Left hindlimb (tissue), 1 donor: Measurements from ENCODE around the gene GOLGA1.

Experiments used
- DNase-seq: peaks from one replicate; pipeline ENCODE4 v3.0.0-alpha.2; 2018

Gene GOLGA1

DNA sequence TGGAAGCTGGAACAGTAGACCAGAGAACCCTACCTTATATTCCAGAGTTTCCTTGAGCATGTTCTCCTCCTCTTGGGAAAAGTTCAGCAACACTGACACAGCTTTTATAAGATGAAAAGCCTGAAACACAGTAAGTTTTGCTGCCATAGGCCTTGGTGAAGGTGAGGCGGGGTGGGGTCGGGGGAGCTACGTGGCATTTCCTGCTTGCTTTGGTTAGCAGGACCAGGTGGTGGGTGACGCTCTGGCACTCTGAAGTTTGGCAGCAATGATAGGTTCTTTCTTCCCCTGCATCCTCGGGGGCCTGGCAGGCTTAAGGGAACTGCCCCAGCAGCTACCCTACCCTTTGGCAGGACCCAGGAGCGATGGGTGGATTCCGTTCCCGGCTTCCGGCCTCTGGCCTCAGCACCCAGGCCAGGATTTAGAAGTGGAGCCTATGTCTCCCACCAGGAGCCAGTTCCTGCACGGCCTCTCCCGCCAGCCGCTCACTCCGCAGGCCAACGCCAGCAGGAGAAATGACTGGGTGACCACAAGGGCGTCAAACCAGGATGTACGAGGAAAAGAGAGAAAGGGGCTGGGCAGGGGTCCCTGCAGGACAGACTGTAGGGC is 59.6 kb downstream of the GOLGA1 start:
- no peak for DNase-seq

DNA sequence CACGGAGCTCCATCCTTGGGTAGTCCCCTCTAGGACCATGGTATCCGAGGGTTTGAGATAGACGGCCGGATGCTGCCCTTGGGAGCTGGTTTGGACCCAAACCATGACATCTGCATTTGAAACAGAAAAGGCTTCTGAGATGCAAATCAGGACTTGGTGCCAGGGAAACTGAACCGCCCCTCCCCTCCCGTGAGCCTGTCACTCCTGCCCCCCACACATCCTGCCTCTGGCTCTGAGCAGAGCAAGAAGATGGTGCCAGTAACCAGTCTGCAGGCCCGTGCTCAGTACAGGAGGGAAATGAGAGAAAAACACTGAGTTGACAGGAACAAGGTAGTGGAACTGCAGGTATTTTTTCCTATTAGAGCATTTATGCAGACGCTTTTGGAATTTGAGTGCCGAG is 60.4 kb downstream of the GOLGA1 start:
- no peak for DNase-seq

DNA sequence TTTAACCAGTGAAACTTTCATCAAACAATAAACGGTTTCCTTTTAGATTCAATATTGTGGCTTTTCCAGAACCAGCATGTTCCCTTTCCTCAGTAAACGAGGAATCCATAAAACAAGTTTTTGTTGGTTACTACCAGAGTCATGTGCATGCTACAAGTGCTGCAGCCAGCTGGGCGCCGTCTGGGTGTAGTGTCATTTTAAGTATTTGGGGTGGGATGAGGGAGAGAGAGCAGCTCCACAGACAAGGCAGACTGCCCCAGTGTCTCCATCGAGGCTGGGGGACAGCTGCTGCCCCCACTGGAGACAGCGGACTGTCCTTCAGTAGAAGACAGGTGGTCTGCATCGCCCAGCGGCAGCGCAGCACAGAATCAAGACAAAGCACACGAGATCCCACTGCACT is 61.7 kb downstream of the GOLGA1 start:
- no peak for DNase-seq

DNA sequence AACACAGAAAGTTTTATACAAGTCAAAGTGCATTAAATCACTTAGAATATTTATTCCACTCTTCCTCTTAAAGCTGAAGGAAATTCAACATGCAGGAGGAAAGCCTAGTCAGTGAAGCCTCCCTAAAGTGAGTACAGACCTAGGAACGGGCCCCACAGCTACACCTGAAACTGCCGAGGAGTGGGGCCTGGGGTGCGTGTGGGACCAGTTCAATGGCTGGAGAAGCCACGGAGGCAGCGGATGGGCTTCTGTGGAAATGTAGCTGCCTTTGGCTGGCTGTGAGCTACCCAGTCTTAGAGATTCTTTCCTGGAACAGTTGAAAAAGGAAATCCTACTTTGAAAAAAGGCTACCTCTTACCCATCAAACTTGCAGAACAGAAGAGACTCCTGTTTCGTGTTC is 62.4 kb downstream of the GOLGA1 start:
- no peak for DNase-seq

DNA sequence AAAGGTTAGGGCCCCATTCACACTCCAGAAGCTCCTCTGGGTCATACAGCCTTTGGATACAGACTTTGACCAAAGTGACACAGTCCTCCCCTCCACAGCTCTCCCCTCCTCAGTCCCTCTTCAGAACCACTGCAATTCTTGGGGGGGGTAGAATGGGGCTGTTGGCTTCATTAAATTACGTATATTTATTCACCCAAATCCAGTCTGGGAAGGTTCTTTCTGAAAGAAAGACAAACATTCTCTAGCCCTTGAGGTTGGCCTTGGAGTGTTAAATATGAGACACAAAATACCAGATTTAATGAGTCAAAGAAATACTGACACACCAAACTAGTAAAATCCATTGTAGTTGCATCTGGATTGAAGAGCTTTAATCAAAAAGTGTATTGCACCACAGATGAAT is 62.9 kb downstream of the GOLGA1 start:
- no peak for DNase-seq

DNA sequence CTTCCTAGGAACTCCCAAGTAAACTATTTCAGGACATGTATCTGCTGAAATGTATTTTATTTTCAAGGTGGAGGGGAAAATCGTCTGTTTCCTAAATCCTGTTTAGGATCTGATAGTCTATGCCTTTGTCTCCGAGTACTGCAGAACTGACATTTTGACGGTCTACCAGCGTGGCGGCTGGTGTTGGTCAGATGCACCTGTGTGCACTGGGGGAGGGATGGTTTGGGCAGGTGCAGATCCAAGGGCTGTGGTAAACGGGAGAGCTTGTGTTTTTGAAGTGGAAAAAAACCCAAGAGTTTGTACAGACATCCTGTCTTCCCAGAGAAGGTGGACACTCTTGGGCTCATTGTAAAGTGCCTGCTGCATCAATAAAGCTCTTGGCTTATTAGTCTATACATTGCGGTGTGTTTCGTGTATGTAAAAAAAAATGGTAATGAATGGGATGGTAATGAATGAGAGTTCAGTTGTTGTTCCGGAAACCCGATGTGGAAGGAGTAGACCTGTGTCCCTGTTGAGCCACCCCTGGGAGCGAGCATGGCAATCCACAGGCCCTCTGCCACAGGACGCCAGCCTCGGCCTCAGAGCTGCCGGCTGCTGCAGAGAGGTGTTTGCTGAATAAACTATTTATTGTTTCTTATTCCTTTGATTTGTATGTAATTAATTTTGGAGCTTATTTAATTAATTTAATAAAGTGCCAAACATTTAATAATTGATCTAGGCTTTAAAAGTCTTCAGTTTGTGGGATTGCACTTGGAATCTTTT is 63.7 kb downstream of the GOLGA1 start:
- peak; percentile 6 for DNase-seq

DNA sequence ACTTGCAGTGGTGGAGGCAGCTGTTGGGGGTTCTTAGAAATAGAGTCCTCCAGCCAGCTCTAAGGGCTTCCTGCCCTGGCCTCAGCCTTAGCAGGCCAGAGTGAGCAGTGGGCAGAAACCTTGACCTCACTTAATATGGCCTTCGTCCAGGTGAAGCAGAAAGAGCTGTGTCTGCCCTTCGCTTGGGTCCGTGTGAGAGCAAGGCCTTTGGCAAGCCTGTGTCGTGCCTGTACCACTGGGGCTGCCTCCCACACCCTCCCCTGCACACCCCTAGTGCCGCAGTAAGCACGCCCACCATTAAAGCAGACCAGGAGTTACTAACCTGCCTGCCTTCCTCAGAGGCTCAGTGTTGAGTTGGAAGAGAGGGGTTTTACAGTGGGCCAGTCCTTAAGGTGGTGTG is 65.4 kb downstream of the GOLGA1 start:
- DNase-seq = no peak

DNA sequence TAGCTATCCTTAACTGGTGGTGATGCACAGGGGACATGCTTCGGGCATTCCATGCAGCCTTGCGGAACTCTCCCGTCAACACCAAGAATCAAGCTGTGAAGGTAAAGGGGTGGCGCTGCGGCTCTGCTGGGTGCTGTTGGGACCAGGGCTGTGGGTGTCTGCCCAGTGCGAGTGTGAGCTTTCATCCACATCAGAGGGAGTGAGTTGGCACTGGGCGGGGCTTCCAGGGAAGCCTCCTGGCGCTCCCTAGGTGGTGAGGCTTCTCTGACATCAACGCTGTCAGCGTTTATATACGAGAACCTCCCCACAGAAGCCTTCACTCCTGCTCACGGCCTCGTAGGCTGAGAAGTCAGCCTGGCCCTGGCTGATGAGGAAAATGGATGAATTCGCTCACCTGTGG is 67.2 kb downstream of the GOLGA1 start:
- no peak for DNase-seq

DNA sequence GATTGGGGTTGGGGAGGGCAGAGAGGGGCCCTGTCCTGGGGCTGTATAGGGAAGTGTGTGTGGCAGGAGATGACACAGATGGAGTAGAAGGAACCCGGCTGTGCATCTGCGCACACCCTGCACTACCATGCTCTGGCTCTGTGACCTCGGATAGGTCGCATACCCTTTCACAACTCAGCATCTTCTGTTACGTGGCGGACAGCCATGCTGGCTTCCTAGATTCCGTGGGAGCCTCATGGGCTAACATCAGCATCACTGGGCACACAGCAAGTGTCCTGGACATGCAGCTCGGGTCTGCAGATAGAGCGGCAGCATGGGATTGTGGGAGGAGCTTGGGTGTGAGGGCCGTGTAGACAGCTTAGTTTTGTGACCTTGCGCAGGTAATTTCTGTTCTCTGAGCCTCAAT is 69.7 kb downstream of the GOLGA1 start:
- peak; percentile 23 for DNase-seq

DNA sequence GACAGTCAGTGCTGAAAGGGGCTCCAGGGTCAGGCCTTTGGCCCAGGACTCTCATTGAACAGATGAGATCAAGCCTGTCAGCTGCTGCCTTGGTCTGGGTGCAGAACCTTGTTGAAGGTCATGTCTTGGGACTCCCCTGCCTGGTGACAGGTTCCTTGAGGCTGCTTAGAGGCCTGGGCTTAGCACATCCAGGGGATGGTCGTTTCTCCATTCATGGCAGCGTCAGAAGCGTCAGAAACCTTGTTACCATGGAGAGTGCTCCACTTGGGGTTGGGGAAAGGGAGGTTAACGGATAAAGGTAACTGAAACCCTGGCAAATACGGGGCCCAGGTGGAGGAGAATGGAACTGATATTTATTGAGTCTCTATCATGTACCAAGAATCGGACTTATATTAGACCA is 70.2 kb downstream of the GOLGA1 start:
- peak; percentile 17 for DNase-seq

DNA sequence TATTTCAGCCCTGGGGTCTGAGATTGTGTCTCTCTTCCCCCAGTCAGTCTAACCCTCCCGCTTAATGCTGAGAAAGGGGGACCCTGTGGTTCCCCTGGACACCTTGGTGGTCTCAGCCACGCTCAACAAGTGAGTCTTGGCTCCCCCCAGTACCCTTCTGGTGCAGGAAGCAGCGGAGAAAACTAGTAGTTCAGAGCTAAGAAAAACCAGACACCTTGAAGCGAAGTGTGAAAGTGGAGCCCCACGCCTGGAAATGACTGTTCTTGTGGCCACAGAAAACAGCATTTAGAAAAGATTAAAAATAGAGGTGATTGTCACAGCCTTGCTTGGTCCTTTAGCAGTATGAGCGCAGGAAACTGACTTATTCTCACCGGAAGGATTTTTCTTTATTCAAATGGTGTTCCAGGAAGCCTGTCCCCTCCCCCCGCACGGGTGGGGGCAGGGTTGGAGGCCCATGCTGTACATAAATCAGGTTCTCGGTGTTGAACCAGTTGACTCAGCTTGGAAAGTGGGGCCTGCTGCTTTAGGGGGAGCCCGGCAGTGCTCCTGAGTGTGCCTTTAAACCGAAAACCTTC is 70.8 kb downstream of the GOLGA1 start:
- DNase-seq = peak; percentile 56

DNA sequence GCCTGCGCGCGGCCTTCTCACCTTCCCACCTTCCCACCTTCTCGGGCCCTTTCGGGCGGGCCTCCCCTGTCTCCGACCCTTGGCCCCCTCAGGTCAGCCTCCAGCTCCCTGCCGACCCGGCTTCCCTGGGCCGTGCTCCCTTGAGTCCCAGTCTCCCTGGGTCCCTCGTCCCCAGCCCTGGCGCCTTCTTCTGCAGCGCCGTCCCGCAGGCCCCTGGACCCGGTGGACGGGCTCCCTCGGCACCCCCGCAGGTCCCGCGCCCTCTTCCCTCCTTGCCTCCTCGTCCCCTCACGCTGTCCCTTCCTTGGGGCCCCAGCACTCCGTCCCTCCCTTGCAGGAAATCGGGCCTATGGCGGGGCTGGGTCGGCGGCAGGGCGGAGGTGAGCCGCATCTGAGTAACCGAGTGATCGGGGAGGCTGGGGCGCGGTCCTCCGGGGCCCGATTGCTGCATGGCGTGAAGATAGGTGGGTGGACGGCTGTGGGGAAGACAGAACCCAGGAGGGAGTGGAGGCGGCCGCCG is 71.4 kb downstream of the GOLGA1 start:
- DNase-seq = peak; percentile 54

DNA sequence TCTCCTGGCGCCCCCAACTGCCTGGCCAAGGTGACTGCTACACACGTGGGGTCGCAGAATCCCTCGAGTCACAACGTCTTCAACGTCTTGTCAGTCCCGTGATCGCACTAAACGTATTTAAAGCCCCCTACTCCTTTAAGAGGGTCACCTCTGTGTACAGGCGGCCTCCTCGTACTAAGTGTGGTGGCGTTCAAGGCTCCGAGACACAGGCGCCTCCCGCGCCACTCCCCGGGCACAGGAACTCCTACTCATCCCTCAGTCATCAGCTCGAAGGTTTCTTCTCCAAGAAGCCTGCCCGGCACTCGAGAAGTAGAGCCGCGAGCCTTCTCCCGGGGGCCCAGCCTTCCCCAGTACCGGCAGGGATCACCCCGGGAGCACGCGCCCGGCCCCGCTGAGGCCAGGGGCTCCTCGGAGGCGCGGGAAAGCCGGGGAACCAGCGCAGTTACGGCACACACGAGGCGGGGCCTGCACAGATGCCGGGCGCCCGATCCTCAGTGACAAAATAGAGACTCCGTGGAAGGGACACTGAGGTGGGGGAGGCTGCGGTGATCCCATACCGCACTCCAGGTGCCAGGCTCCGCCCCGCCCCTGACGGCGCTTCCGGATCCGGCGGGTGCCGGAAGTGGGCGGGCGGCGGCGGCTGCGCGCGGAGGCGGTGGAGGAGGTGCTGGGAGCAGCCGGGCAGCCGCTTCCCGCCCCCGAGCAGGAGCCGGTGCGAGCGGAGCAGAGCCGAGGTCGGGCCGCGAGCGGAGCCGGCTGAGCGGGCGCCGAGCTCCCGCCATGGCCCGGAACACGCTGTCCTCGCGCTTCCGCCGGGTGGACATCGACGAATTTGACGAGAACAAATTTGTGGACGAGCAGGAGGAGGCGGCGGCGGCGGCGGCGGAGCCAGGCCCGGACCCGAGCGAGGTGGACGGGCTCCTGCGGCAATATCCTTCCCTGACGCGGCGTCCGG is 72.1 kb downstream of the GOLGA1 start:
- peak; percentile 90 for DNase-seq

DNA sequence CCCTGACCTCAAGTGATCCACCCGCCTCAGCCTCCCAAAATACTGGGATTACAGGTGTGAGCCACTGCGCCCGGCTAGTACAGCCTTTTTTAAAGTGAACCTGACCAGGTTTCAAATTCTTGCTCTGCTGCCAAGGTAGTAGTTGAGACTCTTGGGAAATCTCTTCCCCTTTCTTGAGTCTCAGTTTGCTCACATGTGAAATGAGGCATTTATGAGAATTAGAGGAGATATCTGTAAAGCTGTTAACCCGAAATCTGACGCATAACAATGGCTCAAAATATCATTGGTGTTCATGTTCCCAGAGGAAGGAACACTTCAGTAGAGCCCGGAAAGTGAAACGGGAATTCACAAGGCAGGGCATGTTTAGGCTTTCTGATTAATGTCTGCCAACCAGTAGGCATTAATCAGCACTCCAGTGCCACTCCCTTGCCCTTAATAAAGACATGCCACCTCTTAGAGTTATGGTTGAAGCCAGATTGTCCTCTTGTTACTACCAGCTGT is 77.5 kb downstream of the GOLGA1 start:
- DNase-seq = no peak

DNA sequence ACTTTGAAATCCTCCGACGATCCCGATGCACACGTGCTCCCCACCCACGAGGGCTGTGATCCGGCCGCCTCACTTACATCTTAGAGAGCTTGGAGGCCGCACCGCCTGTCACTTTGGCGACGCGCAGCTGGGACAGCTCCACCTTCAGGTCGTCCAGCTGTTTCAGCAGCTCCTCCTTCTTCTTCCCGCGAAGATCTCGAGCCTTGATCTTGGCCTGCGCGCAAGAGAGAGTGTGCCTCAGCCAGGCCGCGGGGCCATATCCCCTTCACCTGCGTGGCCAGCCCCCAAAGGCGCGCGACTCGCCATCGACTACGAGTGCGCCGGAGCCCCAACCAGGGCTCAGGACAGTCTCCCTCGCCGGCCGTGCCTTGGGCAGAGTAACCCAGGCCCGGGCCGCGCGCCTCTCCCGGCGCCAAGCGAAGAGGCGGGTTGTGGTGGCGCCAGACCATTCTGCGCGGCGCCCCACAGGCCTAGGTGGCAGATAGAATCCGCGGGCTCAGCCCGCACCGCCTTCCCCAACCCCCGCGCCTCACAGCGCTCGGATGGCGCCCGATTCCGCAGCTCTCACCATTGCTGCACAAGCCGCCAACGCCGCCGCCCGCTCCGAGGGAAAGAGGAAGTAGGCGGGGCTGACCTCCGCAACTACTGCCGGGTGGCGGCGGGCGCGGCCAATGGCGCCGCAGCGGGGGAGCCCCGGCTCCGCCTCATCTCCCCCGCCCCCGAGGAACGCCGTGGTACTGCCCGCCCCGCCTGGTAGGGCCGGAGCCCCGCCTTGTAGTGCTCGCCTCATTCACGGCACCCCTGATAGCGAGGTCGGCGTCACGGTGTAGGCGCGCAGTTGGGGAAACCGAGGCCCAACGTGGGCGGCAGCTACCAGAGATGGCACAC is 79.3 kb downstream of the GOLGA1 start, which contains the start of the genes ARPC5L and RPL35:
TSS of gene ARPC5L (plus strand) at position 789 of the 888 bp plus-strand sequence. CDS start 7,161 bp downstream, outside the sequence.
TSS of gene RPL35 (minus strand) at position 616 of the 888 bp plus-strand sequence. CDS start at position 571, 45 bp downstream.
- peak; percentile 95 for DNase-seq

DNA sequence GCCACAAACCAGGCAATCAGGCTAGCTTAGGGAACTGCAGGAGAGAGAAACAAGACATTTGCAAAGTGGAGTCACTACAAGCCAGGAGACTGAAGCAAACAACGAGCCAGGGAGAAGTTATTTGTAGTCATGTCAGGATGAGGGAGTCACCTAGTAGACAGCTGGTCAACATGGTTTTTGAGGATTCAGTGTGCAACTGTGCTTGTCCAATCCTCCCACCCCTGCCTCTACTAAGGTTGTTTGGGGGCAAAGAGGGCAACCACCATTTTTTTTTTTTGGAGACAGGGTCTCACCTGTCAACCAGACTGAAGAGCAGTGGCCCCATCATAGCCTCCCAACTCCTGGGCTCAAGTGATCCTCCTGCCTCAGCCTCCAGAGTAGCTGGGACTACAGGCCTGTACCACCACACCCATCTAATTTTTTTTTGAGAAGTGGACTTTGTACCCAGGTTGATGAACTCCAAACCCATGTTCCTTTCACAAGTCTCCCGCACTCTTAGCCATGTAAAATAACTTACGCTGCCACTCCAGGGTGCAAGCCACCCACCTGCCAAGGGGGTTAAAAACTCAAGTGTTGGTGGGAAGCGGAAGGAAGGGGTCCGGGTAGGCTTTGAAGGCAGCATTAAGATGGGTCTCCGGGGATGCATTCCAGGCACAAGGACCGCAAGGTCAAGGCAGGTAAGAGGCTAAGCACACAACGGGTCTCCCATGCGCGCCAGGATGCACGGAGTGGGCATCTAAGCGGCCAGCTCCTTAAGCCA is 80.1 kb downstream of the GOLGA1 start:
- no peak for DNase-seq

DNA sequence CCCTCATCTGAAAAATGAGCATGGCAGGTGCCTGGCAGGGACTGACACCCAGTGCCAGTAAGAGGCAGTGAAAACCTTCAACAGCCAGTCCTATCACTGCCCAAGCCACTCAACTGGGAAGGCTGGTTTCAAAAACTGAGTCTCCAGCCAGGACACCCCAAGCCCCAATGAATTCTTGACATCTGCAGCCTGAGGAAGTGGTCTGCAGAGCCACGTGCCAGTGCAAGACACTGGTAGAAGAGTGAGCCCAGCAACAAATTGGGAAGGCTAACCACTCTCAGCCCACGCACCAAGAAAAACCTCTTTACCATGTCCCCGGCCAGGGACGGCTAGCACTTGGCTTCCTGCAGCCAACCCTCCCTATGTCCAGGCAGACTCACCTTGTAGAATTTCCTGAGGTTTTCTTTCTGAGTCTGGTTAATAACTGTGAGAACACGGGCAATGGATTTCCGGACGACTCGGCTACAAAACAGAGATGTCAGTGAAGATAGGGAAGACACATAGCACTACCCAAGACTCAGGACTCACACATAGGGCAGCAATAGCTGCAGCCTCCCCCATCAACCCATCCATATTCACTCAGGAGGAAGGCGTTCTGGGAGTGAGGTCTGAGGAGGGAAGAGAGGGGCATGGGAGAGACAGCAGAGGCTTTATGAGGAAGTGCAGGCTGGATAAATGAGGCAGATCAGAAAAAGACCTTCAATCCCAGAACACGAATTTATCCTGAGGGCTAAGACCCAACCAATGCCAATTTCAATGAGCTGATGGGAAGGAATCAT is 80.9 kb downstream of the GOLGA1 start:
- DNase-seq = peak; percentile 23

DNA sequence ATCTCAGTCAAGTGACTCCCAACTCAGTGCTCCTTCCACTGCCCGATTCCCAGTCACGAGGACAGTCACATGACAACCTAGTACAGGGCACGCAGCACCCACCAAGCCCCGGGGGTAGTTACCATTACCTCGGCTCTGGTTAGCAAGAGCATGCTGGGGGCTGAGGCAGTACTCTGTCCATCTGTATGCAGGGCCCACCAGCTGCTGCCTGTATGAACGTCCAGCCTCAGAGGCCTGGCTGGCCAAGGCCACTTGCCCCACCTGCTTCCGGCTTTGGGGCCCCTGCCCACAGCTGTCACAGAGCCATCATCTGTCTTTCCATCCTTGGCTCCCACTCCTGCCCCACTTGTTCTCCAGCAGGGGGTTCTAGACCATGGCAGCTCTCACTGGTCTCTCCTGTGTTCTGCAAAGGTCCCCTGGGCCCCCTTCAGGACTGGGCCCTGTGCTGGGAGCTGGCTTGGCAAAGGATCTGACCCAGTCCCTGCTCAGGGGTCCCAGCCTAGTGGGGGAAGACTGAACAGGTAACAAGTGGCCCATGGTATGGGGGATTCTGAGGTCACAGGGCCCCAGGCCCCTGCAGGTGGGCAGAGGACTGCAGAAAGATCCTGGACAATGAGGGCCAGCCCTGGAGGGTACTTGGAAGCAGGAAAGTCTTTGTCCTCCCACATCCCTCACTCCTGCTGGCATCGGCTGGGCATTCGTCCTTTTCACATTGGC is 82.4 kb downstream of the GOLGA1 start:
- no peak for DNase-seq

DNA sequence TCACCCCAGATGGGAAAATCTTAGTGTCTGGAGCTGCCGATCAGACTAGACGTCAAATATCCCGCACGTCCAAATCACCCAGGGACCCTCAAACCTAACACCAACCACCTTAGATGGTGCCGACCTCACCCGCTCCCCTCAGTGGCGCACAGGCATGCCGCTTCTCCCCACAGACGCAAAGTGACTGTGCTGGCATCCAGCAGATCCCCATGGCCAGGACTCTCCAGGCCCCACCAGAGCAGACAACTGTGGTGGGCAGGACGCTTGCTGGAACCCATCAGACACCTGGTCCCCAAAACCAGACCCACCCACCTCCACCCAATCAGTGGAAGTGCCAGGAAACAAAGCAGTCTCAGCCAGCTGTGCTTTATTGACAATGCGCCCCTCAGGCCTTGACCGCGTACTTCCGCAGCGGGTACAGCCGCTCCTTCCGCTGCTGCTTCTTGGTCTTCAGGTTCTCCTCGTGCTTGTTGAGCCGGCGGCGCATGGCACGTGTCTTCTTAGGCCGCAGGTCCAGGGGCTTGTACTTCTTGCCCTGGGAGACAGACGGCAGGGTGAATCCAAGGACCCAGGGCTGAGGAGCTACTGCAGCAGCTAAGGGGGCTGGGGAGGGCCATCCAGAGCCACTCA is 83.2 kb downstream of the GOLGA1 start:
- DNase-seq = no peak
